NT2/D1 (cell line): ENCODE results near the gene ORM1.

Experiments used
- YY1 ChIP-seq: IDR thresholded peaks from 2 replicates; pipeline ENCODE4 v1.6.1; 2011; ENCODE audit not compliant: insufficient read length, insufficient read depth
- ZNF274 ChIP-seq: IDR thresholded peaks from 2 replicates; pipeline ENCODE4 v1.6.1; 2011; ENCODE audit warnings: mild to moderate bottlenecking, low read depth, low read length

- TF ChIP-seq YY1 (no peak), ZNF274 (no peak)
These were observed 6.2 kb upstream of the ORM1 start for GRCh38 chr9:114316605-114317230.
